Naive thymus-derived CD4-positive, alpha-beta T cell (primary cell): ENCODE measurements around the gene DENND4C. TPM values are rescaled to one million over a fixed set of nuclear protein-coding genes. Genes with fewer than 3 reads are reported as not detected.

Source experiments
- ATAC-seq: fragments of 150-1000 bp; cut with Tn5 transposase; 2 replicates; pipeline ENCODE4 v1.10.0; 2021; ENCODE audit warnings: mild to moderate bottlenecking, moderate library complexity
- CTCF ChIA-PET: fragments of 350-600 bp; sonication (Branson Sonifier 250); formaldehyde crosslinking; loops from one replicate; lab custom pipeline; 2021; ENCODE audit warnings: antibody characterized with exemption; lab: Charles Lee
- POLR2A ChIA-PET: fragments of 350-600 bp; sonication (Branson Sonifier 250); formaldehyde crosslinking; loops from one replicate; lab custom pipeline; 2021; ENCODE audit warnings: antibody characterized with exemption, inconsistent platforms; lab: Charles Lee
- DNase-seq, 9 donors: peaks; one replicate each; pipeline versions ENCODE4 v3.0.0 to v3.0.0-alpha.2; 2020 to 2022; ENCODE audit warnings: mixed read lengths in 1 of 9
- H3K27ac ChIP-seq: one replicate; pipeline ENCODE4 v1.7.0; 2013; ENCODE audit warnings: mild to moderate bottlenecking, low read depth, low read length, moderate library complexity
- H3K27me3 ChIP-seq, 2 donors: one replicate each; pipeline ENCODE4 v1.7.0; 2013; ENCODE audit warnings: low read length in 2 of 2, mild to moderate bottlenecking in 2 of 2, moderate library complexity in 2 of 2; ENCODE audit not compliant: control insufficient read depth in 2 of 2, insufficient read depth in 2 of 2
- H3K36me3 ChIP-seq, 3 experiments: 1 replicate in 2 of 3; 2 replicates in 1 of 3; pipeline ENCODE4 v1.7.0; 2013; ENCODE audit warnings: low read length in 3 of 3, mild to moderate bottlenecking in 3 of 3, moderate library complexity in 1 of 3; ENCODE audit not compliant: insufficient read depth in 3 of 3, control insufficient read depth in 2 of 3
- H3K4me1 ChIP-seq, 2 donors: one replicate each; pipeline ENCODE4 v1.7.0; 2013; ENCODE audit warnings: low read length in 2 of 2, mild to moderate bottlenecking in 2 of 2, moderate library complexity in 1 of 2; ENCODE audit not compliant: control insufficient read depth in 2 of 2, insufficient read depth in 2 of 2
- H3K4me3 ChIP-seq: 2 replicates; pipeline ENCODE4 v1.7.0; 2013; ENCODE audit warnings: mild to moderate bottlenecking, low read length
- H3K9me3 ChIP-seq, 3 experiments: 1 replicate in 2 of 3; 2 replicates in 1 of 3; pipeline ENCODE4 v1.7.0; 2013; ENCODE audit warnings: low read length in 3 of 3; ENCODE audit not compliant: control insufficient read depth in 2 of 3
- H3K27ac Mint-ChIP-seq, 9 donors: one replicate each; pipeline ENCODE4 v1.8.0; 2020 to 2022; ENCODE audit warnings: mixed read lengths in 9 of 9, mild to moderate bottlenecking in 8 of 9, moderate library complexity in 5 of 9, inconsistent platforms in 2 of 9
- H3K27me3 Mint-ChIP-seq, 5 donors: one replicate each; pipeline ENCODE4 v1.8.0; 2021 to 2022; ENCODE audit warnings: mixed read lengths in 5 of 5, mild to moderate bottlenecking in 1 of 5
- H3K36me3 Mint-ChIP-seq, 5 donors: one replicate each; pipeline ENCODE4 v1.8.0; 2020 to 2022; ENCODE audit warnings: mixed read lengths in 5 of 5, mild to moderate bottlenecking in 3 of 5, inconsistent platforms in 1 of 5
- H3K4me1 Mint-ChIP-seq, 7 donors: one replicate each; pipeline ENCODE4 v1.8.0; 2020 to 2022; ENCODE audit warnings: mixed read lengths in 7 of 7, mild to moderate bottlenecking in 3 of 7, inconsistent platforms in 1 of 7
- H3K4me3 Mint-ChIP-seq, 10 donors: one replicate each; pipeline ENCODE4 v1.8.0; 2020 to 2022; ENCODE audit warnings: mild to moderate bottlenecking in 10 of 10, mixed read lengths in 10 of 10, moderate library complexity in 6 of 10, inconsistent platforms in 2 of 10
- H3K9me3 Mint-ChIP-seq, 11 donors: one replicate each; pipeline ENCODE4 v1.8.0; 2020 to 2022; ENCODE audit warnings: mixed read lengths in 11 of 11, mild to moderate bottlenecking in 4 of 11, inconsistent platforms in 1 of 11, moderate library complexity in 1 of 11
- intact Hi-C, 2 donors: fragments of 100-400 bp; cut with micrococcal nuclease; formaldehyde crosslinking; loops; one replicate each; pipeline ENCODE4 v1.15.1; 2023
- polyA plus RNA-seq, 2 donors: library from polyadenylated mRNA; unstranded; fragments of 300-500 nt; fragmentation: Illumina TruSeq; gene quantifications; one replicate each; pipeline ENCODE4 v1.2.3, GENCODE V29; 2021
- total RNA-seq, 6 experiments: library from RNA in 5 of 6; stranded (reverse) in 5 of 6; gene quantifications; 1 replicate in 5 of 6; 2 replicates in 1 of 6; pipeline ENCODE4 v1.2.3 and lab custom pipeline; 2021 to 2026

DENND4C gene
- total and polyA plus RNA-seq, 7 experiments from 2014 or later: 34.7 to 77.5 (median 46.9) TPM

- ChIA-PET POLR2A (interaction anchor here (0.5 to 1.1 kb wide), 3 partner anchors 15 to 88 kb away, joined by 3 read pairs; no protein-coding TSS in a partner anchor), CTCF (interaction anchor here (0.7 kb wide), 1 partner anchor 32 kb away, joined by 5 read pairs; no protein-coding TSS in a partner anchor)
- Mint-ChIP-seq H3K27me3 (no peaks in the 10 kb centered on the region), H3K36me3 (peaks cover 0 to 3% (median 0%) of the 10 kb centered on the region in 5 donors), H3K4me3 (no peak overlapping the region), H3K27ac (no peak overlapping the region), H3K4me1 (no peaks in the 10 kb centered on the region), H3K9me3 (peaks cover 0 to 4% (median 0%) of the 10 kb centered on the region in 11 donors)
- DNase-seq (no peak), ATAC-seq (no peak)
- H3K9me3 ChIP-seq: no peaks in the 10 kb centered on the region
- H3K36me3 ChIP-seq: no peaks in the 10 kb centered on the region
- no peaks in the 10 kb centered on the region for H3K27me3 ChIP-seq
- H3K4me3 ChIP-seq: no peak overlapping the region
- intact Hi-C loops: no loop called here
- no peak overlapping the region for H3K27ac ChIP-seq
- H3K4me1 ChIP-seq: no peaks in the 10 kb centered on the region
Observed at GRCh38 chr9:19216466-19216865, 14.0 kb upstream of the DENND4C start.

GRCh38 chr9:19221326-19221725, 9.2 kb upstream of the DENND4C start:
- H3K9me3 Mint-ChIP-seq: peaks cover 0 to 4% (median 0%) of the 10 kb centered on the region in 11 donors
- H3K4me3 Mint-ChIP-seq: no peak overlapping the region
- peaks cover 0 to 3% (median 0%) of the 10 kb centered on the region in 5 donors for H3K36me3 Mint-ChIP-seq
- no peak overlapping the region for H3K27ac Mint-ChIP-seq
- Histone ChIP-seq H3K9me3 (no peaks in the 10 kb centered on the region), H3K4me3 (no peak overlapping the region), H3K36me3 (no peaks in the 10 kb centered on the region), H3K4me1 (no peaks in the 10 kb centered on the region), H3K27me3 (no peaks in the 10 kb centered on the region), H3K27ac (no peak overlapping the region)
- ATAC-seq (no peak), DNase-seq (no peak)
- intact Hi-C loops: no loop called here
- CTCF ChIA-PET: no interaction called here
- H3K4me1 Mint-ChIP-seq: no peaks in the 10 kb centered on the region
- POLR2A ChIA-PET: no interaction called here
- no peaks in the 10 kb centered on the region for H3K27me3 Mint-ChIP-seq

DNA sequence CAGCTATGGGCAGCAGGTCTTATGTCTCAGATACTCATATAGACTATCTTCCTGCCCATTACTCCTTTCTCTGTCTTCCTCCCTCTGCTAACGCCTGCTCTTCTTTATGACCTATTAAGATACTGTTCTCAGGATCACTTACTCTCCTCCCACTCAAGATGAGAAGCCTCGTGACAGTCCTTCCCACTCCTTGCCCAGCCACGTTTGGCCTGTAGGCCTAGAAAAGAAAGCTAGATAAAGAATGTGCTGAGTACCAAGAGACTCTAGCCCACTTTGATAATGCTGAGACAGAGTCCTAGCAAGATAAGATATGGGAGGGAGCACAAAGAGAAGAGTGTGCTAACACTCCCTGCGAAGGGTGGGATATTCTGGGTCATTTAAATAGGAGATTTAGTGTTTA, 6.8 kb upstream of the DENND4C start:
- H3K27me3 ChIP-seq: no peaks in the 10 kb centered on the region
- no peak overlapping the region for H3K27ac Mint-ChIP-seq
- H3K4me3 ChIP-seq: no peak overlapping the region
- H3K27ac ChIP-seq: no peak overlapping the region
- DNase-seq: no peak
- no peaks in the 10 kb centered on the region for H3K4me1 ChIP-seq
- intact Hi-C loops: no loop called here
- ChIA-PET CTCF (no interaction called here), POLR2A (interaction anchor here (0.6 kb wide), 1 partner anchor 23 kb away, joined by 5 read pairs; no protein-coding TSS in a partner anchor)
- H3K36me3 ChIP-seq: no peaks in the 10 kb centered on the region
- no peaks in the 10 kb centered on the region for H3K9me3 ChIP-seq
- peaks cover 0 to 3% (median 0%) of the 10 kb centered on the region in 5 donors for H3K36me3 Mint-ChIP-seq
- no peaks in the 10 kb centered on the region for H3K27me3 Mint-ChIP-seq
- peaks cover 0 to 5% (median 0%) of the 10 kb centered on the region in 7 donors for H3K4me1 Mint-ChIP-seq
- H3K9me3 Mint-ChIP-seq: peaks cover 0 to 4% (median 0%) of the 10 kb centered on the region in 11 donors
- no peak for ATAC-seq
- no peak overlapping the region for H3K4me3 Mint-ChIP-seq

GRCh38 chr9:19224563-19224962, 5.9 kb upstream of the DENND4C start:
- Mint-ChIP-seq H3K36me3 (peaks cover 0 to 3% (median 0%) of the 10 kb centered on the region in 5 donors), H3K27me3 (no peaks in the 10 kb centered on the region), H3K27ac (peak overlapping the region in 2 of 9 donors; percentile 31 to 79), H3K4me3 (no peak overlapping the region), H3K4me1 (peaks cover 0 to 9% (median 5%) of the 10 kb centered on the region in 7 donors), H3K9me3 (peaks cover 0 to 2% (median 0%) of the 10 kb centered on the region in 11 donors)
- intact Hi-C loops: no loop called here
- POLR2A ChIA-PET: interaction anchor here (0.6 kb wide), 1 partner anchor 24 kb away, joined by 5 read pairs; no protein-coding TSS in a partner anchor
- Histone ChIP-seq H3K27me3 (no peaks in the 10 kb centered on the region), H3K36me3 (no peaks in the 10 kb centered on the region), H3K4me3 (no peak overlapping the region), H3K27ac (no peak overlapping the region), H3K4me1 (peaks cover 0 to under 1% of the 10 kb centered on the region in 2 donors), H3K9me3 (no peaks in the 10 kb centered on the region)
- no peak for ATAC-seq
- DNase-seq: no peak
- CTCF ChIA-PET: no interaction called here

GRCh38 chr9:19229595-19230354, 718 bp upstream of the DENND4C start:
- intact Hi-C loops: loop anchor here (1.0 to 10.0 kb wide), 17 partner anchors 9 to 1803 kb away; partner anchors contain the start of genes PLIN2 (in 2 of the 2), RPS6 (in 2 of the 2), RRAGA (in 2 of the 2) and ACER2 (in 1 of the 2)
- H3K27ac Mint-ChIP-seq: peak overlapping the region in 6 of 9 donors; percentile 43 to 94 (median 88)
- ChIA-PET CTCF (interaction anchor here (0.6 to 1.5 kb wide), 3 partner anchors 56 to 223 kb away, joined by 3 to 6 read pairs (median 4); no protein-coding TSS in a partner anchor), POLR2A (interaction anchor here (1.0 to 2.9 kb wide), 9 partner anchors 15 to 180 kb away, joined by 3 to 14 read pairs (median 5); partner anchors contain the start of genes RPS6 and RRAGA)
- peaks cover 0 to 2% (median 0%) of the 10 kb centered on the region in 5 donors for H3K36me3 Mint-ChIP-seq
- peaks cover 0 to 7% (median 0%) of the 10 kb centered on the region in 3 experiments for H3K36me3 ChIP-seq
- peak overlapping the region; percentile 61 for H3K4me3 ChIP-seq
- peak; percentile 68 for ATAC-seq
- peak in 8 of 9 donors; percentile 40 to 70 (median 67) for DNase-seq
- H3K9me3 ChIP-seq: no peaks in the 10 kb centered on the region
- peak overlapping the region in 3 of 10 donors; percentile 73 to 84 (median 78) for H3K4me3 Mint-ChIP-seq
- H3K27ac ChIP-seq: peak overlapping the region; percentile 81
- peaks cover 0 to 21% (median 17%) of the 10 kb centered on the region in 7 donors for H3K4me1 Mint-ChIP-seq
- no peaks in the 10 kb centered on the region for H3K9me3 Mint-ChIP-seq
- H3K27me3 Mint-ChIP-seq: no peaks in the 10 kb centered on the region
- H3K27me3 ChIP-seq: no peaks in the 10 kb centered on the region
- peaks cover 8 to 22% of the 10 kb centered on the region in 2 donors for H3K4me1 ChIP-seq

DNA sequence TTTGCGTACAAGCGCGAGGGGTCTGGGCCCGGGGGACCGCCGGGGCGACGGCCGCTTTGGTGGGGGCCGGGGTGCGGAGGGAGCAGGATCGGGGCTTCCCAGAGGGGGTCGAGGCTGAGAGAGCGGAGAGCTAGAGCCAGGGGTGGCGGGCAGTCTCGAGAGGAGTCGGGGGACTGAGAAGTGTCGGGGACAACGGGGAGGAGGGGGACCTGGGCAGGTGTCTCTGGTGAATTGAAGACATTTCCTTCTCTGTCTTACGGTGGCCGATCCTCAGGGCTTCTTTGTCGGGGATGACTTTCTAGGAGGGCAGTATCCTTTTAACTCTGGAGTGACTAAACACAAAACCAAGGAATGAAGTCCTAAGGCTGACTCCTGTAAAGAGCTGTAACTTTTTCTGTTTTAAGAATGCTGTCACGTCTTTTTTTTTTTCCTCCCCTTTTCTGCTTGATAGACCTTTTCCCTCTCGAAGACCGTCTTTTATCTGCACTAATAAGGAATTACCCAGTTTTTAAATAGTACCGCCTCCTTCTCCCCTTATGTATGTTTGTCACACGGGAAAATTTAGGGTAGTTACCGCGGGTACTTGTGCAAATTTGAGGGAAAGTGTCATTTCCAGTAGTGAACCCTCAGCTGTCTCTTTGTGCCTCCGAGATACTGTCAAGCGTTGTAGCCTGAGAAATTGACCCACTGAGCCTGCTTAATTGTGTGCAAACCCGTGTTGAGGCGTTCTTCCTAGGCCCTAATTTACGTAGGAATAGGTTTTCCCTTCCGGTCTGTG, 822 bp downstream of the DENND4C start:
- Histone ChIP-seq H3K4me1 (peaks cover 11 to 25% of the 10 kb centered on the region in 2 donors), H3K4me3 (peak overlapping the region; percentile 61), H3K27ac (peak overlapping the region; percentile 81), H3K27me3 (no peaks in the 10 kb centered on the region), H3K9me3 (no peaks in the 10 kb centered on the region), H3K36me3 (peaks cover 0 to 7% (median 0%) of the 10 kb centered on the region in 3 experiments)
- peaks cover 4 to 28% (median 24%) of the 10 kb centered on the region in 7 donors for H3K4me1 Mint-ChIP-seq
- CTCF ChIA-PET: interaction anchor here (1.5 kb wide), 1 partner anchor 57 kb away, joined by 6 read pairs; no protein-coding TSS in a partner anchor
- POLR2A ChIA-PET: interaction anchor here (0.7 to 2.9 kb wide), 13 partner anchors 13 to 182 kb away, joined by 3 to 14 read pairs (median 3); partner anchors contain the start of genes RPS6 and RRAGA
- no peak overlapping the region for H3K27ac Mint-ChIP-seq
- no peaks in the 10 kb centered on the region for H3K27me3 Mint-ChIP-seq
- peaks cover 0 to 4% (median 0%) of the 10 kb centered on the region in 5 donors for H3K36me3 Mint-ChIP-seq
- intact Hi-C loops: loop anchor here (2.0 to 10.0 kb wide), 9 partner anchors 36 to 1801 kb away; partner anchors contain the start of genes ACER2 (in 1 of the 2), HACD4 (in 1 of the 2) and MLLT3 (in 1 of the 2)
- ATAC-seq (peak; percentile 6), DNase-seq (peak in 1 of 9 donors; percentile 18)
- H3K9me3 Mint-ChIP-seq: no peaks in the 10 kb centered on the region
- H3K4me3 Mint-ChIP-seq: no peak overlapping the region
